ENCODE results near the gene CNTN2. TPM values are rescaled to one million over a fixed set of nuclear protein-coding genes. Genes with fewer than 3 reads are reported as not detected.

CNTN2 gene, protein sequence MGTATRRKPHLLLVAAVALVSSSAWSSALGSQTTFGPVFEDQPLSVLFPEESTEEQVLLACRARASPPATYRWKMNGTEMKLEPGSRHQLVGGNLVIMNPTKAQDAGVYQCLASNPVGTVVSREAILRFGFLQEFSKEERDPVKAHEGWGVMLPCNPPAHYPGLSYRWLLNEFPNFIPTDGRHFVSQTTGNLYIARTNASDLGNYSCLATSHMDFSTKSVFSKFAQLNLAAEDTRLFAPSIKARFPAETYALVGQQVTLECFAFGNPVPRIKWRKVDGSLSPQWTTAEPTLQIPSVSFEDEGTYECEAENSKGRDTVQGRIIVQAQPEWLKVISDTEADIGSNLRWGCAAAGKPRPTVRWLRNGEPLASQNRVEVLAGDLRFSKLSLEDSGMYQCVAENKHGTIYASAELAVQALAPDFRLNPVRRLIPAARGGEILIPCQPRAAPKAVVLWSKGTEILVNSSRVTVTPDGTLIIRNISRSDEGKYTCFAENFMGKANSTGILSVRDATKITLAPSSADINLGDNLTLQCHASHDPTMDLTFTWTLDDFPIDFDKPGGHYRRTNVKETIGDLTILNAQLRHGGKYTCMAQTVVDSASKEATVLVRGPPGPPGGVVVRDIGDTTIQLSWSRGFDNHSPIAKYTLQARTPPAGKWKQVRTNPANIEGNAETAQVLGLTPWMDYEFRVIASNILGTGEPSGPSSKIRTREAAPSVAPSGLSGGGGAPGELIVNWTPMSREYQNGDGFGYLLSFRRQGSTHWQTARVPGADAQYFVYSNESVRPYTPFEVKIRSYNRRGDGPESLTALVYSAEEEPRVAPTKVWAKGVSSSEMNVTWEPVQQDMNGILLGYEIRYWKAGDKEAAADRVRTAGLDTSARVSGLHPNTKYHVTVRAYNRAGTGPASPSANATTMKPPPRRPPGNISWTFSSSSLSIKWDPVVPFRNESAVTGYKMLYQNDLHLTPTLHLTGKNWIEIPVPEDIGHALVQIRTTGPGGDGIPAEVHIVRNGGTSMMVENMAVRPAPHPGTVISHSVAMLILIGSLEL
- total RNA-seq, result not detected

DNA sequence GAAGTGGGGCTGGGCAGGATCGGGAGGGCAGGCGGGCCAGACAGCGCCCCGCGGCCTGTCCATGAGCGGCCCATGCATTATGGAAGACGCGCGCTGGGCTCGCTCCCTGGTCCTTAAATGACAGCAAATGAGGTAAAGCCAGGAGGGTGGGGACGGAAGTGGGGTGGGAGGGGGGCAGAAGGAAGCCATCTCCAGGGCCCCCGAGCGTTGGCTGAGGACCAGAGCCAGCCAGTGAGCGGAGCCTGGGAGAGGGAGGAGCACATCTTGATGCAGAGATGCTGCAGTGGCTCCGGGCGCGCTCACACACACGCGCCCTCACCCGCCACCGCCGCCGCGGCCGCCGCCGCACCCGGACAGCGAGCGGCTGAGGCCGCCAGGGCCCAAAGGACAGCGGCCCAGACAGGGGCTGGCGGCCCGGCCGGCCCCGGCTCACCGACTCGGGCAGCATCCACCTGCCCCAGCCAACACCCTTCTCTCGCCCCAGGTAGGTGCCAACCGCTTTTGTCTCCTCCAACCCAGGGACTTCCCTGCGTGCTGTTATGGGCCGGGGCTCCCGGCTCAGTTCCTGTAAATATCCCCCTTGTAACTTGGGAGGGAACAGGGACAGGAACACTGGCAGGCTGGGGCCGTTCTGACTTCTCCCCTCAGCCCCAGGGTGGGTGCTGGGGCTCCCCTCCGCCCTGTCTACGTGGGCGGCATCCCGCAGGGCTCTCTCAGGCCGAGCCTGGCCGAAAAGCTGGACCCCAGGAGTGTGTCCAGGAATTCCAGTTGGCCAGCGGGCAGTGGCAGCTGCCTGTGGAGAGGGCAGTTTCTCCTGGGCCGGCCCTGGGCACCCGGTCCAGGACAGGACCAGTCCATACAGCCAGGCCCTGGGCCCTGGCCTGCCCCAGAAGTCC lies at the start of gene CNTN2:
CNTN2 (plus strand) TSS at position 302 of the 896 bp plus-strand sequence. CDS start 9,974 bp downstream, outside the sequence.
- DNase-seq, result no peak
- Mint-ChIP-seq H3K4me3 (no peak within 1 kb of the TSS), H3K27ac (no peak within 1 kb of the TSS), H3K9me3 (no peaks in the 10 kb centered on the region), H3K36me3 (ENCODE audit: low read depth) (no peaks in the 10 kb centered on the region), H3K27me3 (peaks cover 62% of the 10 kb centered on the region), H3K4me1 (no peaks in the 10 kb centered on the region)
- POLR2A ChIA-PET, result no interaction called here
- CTCF ChIA-PET, result no interaction called here

DNA sequence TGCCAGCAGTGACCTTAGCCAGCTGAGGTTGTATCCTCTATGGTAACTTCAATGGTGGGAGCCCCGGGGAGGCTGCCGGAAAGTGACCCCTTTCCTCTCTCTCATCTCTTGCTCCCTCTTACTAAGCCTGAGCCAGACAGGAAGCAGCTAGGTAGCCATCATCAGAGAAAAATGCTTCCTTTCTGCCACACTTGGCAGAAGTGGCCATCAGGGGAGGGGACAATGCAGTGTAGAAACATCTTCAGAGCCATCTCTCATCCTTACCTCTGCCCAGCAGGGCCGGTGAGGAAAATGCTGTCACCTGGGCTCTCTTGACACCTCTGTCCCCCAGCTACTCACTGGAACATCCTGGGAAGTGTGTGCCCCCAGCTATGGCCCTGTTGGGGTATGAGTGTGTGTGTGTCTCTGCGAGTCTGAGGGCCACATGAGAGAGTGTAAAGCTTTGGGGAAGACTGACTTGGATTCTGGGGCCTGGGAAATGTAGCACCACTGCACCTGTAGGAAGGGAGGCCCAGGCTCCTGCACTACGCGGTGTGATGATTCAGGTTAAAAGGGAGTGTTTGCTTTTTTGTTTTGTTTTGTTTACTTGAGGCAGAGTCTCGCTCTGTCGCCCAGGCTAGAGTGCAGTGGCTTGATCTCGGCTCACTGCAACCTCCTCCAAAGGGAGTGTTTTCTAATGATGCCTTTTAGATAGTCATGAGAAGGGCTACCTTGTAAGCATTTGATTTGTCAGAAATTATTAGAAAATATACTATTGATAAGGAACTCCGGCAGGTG lies 48.7 kb upstream of the CNTN2 start:
- POLR2A ChIA-PET, result no interaction called here
- H3K27ac Mint-ChIP-seq, result no peak overlapping the region

GRCh38 chr1:204996981-204997380 lies 46.0 kb upstream of the CNTN2 start:
- CTCF ChIA-PET, result interaction anchor here (0.7 kb wide), 1 partner anchor 8 kb away, joined by 3 read pairs; no protein-coding TSS in a partner anchor

More for the DNA sequence above, 48.7 kb upstream of the CNTN2 start:
- CTCF ChIA-PET, result interaction anchor here (0.8 to 1.7 kb wide), 4 partner anchors 13 to 262 kb away, joined by 3 to 6 read pairs (median 4); no protein-coding TSS in a partner anchor
- H3K4me1 Mint-ChIP-seq, result peaks cover 18% of the 10 kb centered on the region
- H3K36me3 Mint-ChIP-seq (ENCODE audit: low read depth), result no peaks in the 10 kb centered on the region
- H3K4me3 Mint-ChIP-seq, result no peak overlapping the region
- DNase-seq, result no peak
- H3K9me3 Mint-ChIP-seq, result no peaks in the 10 kb centered on the region
- H3K27me3 Mint-ChIP-seq, result no peaks in the 10 kb centered on the region

GRCh38 chr1:204997591-204998355 lies 45.2 kb upstream of the CNTN2 start:
- ChIA-PET CTCF (interaction anchor here (0.6 to 1.3 kb wide), 3 partner anchors 8 to 972 kb away, joined by 3 to 5 read pairs (median 3); no protein-coding TSS in a partner anchor), POLR2A (no interaction called here)
- H3K27ac Mint-ChIP-seq, result no peak overlapping the region
- H3K36me3 Mint-ChIP-seq (ENCODE audit: low read depth), result no peaks in the 10 kb centered on the region
- DNase-seq, result no peak
- no peaks in the 10 kb centered on the region for H3K9me3 Mint-ChIP-seq
- no peak overlapping the region for H3K4me3 Mint-ChIP-seq
- H3K27me3 Mint-ChIP-seq, result no peaks in the 10 kb centered on the region
- peaks cover 8% of the 10 kb centered on the region for H3K4me1 Mint-ChIP-seq

More at GRCh38 chr1:204996981-204997380, 46.0 kb upstream of the CNTN2 start:
- DNase-seq, result no peak
- H3K36me3 Mint-ChIP-seq (ENCODE audit: low read depth), result no peaks in the 10 kb centered on the region
- H3K27ac Mint-ChIP-seq, result no peak overlapping the region
- H3K4me3 Mint-ChIP-seq, result no peak overlapping the region
- peaks cover 16% of the 10 kb centered on the region for H3K4me1 Mint-ChIP-seq
- no peaks in the 10 kb centered on the region for H3K27me3 Mint-ChIP-seq
- H3K9me3 Mint-ChIP-seq, result no peaks in the 10 kb centered on the region
- POLR2A ChIA-PET, result no interaction called here

DNA sequence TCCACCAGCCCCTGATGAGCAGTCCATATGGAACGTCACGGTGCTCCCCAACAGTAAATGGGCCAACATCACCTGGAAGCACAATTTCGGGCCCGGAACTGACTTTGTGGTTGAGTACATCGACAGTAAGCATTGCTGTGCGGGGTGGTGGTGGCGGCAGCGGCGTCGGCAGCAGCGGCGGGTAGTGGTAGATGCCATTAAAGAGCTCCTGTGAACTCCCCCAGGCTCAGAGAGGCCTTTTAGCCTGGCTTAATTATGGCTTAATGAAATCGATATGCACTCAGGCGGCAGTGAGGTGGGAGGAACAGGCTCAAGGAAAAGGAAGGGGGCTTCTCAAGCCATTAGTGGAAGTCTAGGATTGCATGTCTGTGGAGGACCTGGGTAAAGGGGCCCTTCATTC lies 41.9 kb upstream of the CNTN2 start:
- no peaks in the 10 kb centered on the region for H3K9me3 Mint-ChIP-seq
- ChIA-PET POLR2A (no interaction called here), CTCF (interaction anchor here (1.1 kb wide), 1 partner anchor 9 kb away, joined by 3 read pairs; no protein-coding TSS in a partner anchor)
- H3K36me3 Mint-ChIP-seq (ENCODE audit: low read depth), result no peaks in the 10 kb centered on the region
- H3K27me3 Mint-ChIP-seq, result no peaks in the 10 kb centered on the region
- H3K4me1 Mint-ChIP-seq, result no peaks in the 10 kb centered on the region
- no peak for DNase-seq
- H3K27ac Mint-ChIP-seq, result no peak overlapping the region
- H3K4me3 Mint-ChIP-seq, result no peak overlapping the region

- H3K27ac Mint-ChIP-seq, result no peak overlapping the region
- no peaks in the 10 kb centered on the region for H3K4me1 Mint-ChIP-seq
- ChIA-PET POLR2A (no interaction called here), CTCF (interaction anchor here (1.1 to 1.4 kb wide), 2 partner anchors 11 to 33 kb away, joined by 3 read pairs; no protein-coding TSS in a partner anchor)
- H3K36me3 Mint-ChIP-seq (ENCODE audit: low read depth), result no peaks in the 10 kb centered on the region
- no peak for DNase-seq
- H3K4me3 Mint-ChIP-seq, result no peak overlapping the region
- H3K27me3 Mint-ChIP-seq, result no peaks in the 10 kb centered on the region
- no peaks in the 10 kb centered on the region for H3K9me3 Mint-ChIP-seq
Observed at GRCh38 chr1:205002705-205003104, 40.3 kb upstream of the CNTN2 start.

- ChIA-PET CTCF (interaction anchor here (1.1 to 1.4 kb wide), 2 partner anchors 12 to 32 kb away, joined by 3 read pairs; no protein-coding TSS in a partner anchor), POLR2A (no interaction called here)
- H3K9me3 Mint-ChIP-seq, result no peaks in the 10 kb centered on the region
- H3K36me3 Mint-ChIP-seq (ENCODE audit: low read depth), result no peaks in the 10 kb centered on the region
- no peak overlapping the region for H3K4me3 Mint-ChIP-seq
- H3K4me1 Mint-ChIP-seq, result no peaks in the 10 kb centered on the region
- no peak for DNase-seq
- H3K27me3 Mint-ChIP-seq, result no peaks in the 10 kb centered on the region
- no peak overlapping the region for H3K27ac Mint-ChIP-seq
Observed at GRCh38 chr1:205003358-205004131, 39.5 kb upstream of the CNTN2 start.

GRCh38 chr1:205004351-205004750 lies 38.7 kb upstream of the CNTN2 start:
- Mint-ChIP-seq H3K4me3 (no peak overlapping the region), H3K27me3 (no peaks in the 10 kb centered on the region), H3K36me3 (ENCODE audit: low read depth) (no peaks in the 10 kb centered on the region), H3K9me3 (no peaks in the 10 kb centered on the region), H3K27ac (no peak overlapping the region), H3K4me1 (no peaks in the 10 kb centered on the region)
- ChIA-PET CTCF (no interaction called here), POLR2A (no interaction called here)
- no peak for DNase-seq

DNA sequence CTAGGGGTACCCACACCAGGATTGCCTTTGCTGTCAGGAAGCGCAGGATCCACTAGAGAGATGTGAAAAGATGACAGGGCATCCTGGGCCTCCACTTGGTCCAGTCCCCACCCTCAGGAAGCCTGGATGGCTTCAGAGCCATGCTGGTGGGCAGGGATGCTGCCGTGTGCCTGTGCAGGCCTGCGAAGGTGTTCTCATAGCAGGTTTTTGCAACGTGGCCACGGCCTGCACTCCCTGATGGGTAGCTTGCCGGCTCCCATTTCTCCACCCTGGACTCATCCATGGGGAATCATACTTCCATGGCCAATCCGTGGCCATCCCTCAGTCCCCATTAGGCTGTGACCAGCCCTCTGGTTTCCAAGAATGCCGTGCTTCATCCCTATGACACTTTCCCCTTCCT lies 34.1 kb upstream of the CNTN2 start:
- Mint-ChIP-seq H3K4me3 (no peak overlapping the region), H3K27ac (no peak overlapping the region), H3K9me3 (no peaks in the 10 kb centered on the region), H3K36me3 (ENCODE audit: low read depth) (no peaks in the 10 kb centered on the region), H3K4me1 (no peaks in the 10 kb centered on the region), H3K27me3 (no peaks in the 10 kb centered on the region)
- ChIA-PET POLR2A (no interaction called here), CTCF (no interaction called here)
- no peak for DNase-seq

GRCh38 chr1:205009670-205010069 lies 33.3 kb upstream of the CNTN2 start:
- no peaks in the 10 kb centered on the region for H3K27me3 Mint-ChIP-seq
- CTCF ChIA-PET, result no interaction called here
- H3K36me3 Mint-ChIP-seq (ENCODE audit: low read depth), result no peaks in the 10 kb centered on the region
- no peak for DNase-seq
- H3K9me3 Mint-ChIP-seq, result no peaks in the 10 kb centered on the region
- no peak overlapping the region for H3K27ac Mint-ChIP-seq
- H3K4me3 Mint-ChIP-seq, result no peak overlapping the region
- no peaks in the 10 kb centered on the region for H3K4me1 Mint-ChIP-seq
- POLR2A ChIA-PET, result no interaction called here

All from activated CD4-positive, alpha-beta T cell treated with anti-CD3 and anti-CD28 coated beads, Interleukin-2, amount 10 ng/mL, durations not matched to agents 7 days and 5 days (primary cell).